GM23338 (cell line): ENCODE results near the gene BCL11B. TPM values are rescaled to one million over a fixed set of nuclear protein-coding genes. Genes with fewer than 3 reads are reported as not detected.

ENCODE experiments used
- ATAC-seq: fragments of 200-7000 bp; cut with Tn5 transposase; 3 replicates; pipeline ENCODE4 v1.9.1; 2020
- DNase-seq: peaks from one replicate; pipeline ENCODE4 v3.0.0-alpha.2; 2015; ENCODE audit warnings: low spot score
- H2AFZ ChIP-seq: fragments of 200-600 bp; sonication (generic); 2 replicates; pipeline ENCODE4 v1.8.0; 2016; ENCODE audit warnings: antibody characterized with exemption, mild to moderate bottlenecking, moderate library complexity
- H3F3A ChIP-seq: fragments of 200-600 bp; sonication (generic); replicated peaks from 2 replicates; pipeline ENCODE4 v1.8.0; 2017; ENCODE audit warnings: antibody characterized with exemption, mixed run types, low read depth
- H3K27ac ChIP-seq: fragments of 200-600 bp; sonication (generic); 2 replicates; pipeline ENCODE4 v1.6.1; 2016; ENCODE audit warnings: low read depth
- H3K27me3 ChIP-seq: fragments of 200-600 bp; sonication (generic); 2 replicates; pipeline ENCODE4 v1.8.0; 2016; ENCODE audit warnings: mild to moderate bottlenecking, mixed run types, moderate library complexity; ENCODE audit not compliant: insufficient read depth
- H3K36me3 ChIP-seq: fragments of 200-600 bp; sonication (generic); 2 replicates; pipeline ENCODE4 v1.8.0; 2016; ENCODE audit warnings: mild to moderate bottlenecking; ENCODE audit not compliant: insufficient read depth
- H3K4me1 ChIP-seq: fragments of 200-600 bp; sonication (generic); 2 replicates; pipeline ENCODE4 v1.8.0; 2016; ENCODE audit warnings: mild to moderate bottlenecking, moderate library complexity; ENCODE audit not compliant: insufficient read depth
- H3K4me2 ChIP-seq: fragments of 200-600 bp; sonication (generic); 2 replicates; pipeline ENCODE4 v1.7.1; 2017; ENCODE audit warnings: mixed run types
- H3K4me3 ChIP-seq: fragments of 200-600 bp; sonication (generic); 2 replicates; pipeline ENCODE4 v1.6.1; 2016; ENCODE audit warnings: mixed run types
- H3K79me2 ChIP-seq: fragments of 200-600 bp; sonication (generic); replicated peaks from 2 replicates; pipeline ENCODE4 v1.8.0; 2017; ENCODE audit warnings: mild to moderate bottlenecking; ENCODE audit not compliant: insufficient read depth
- H3K9me2 ChIP-seq: fragments of 200-600 bp; sonication (generic); 2 replicates; pipeline ENCODE4 v1.8.0; 2017; ENCODE audit not compliant: insufficient read depth
- H4K20me1 ChIP-seq: fragments of 200-600 bp; sonication (generic); replicated peaks from 2 replicates; pipeline ENCODE4 v1.8.0; 2017; ENCODE audit warnings: mild to moderate bottlenecking; ENCODE audit not compliant: insufficient read depth
- H3K27ac Mint-ChIP-seq: 2 replicates; pipeline ENCODE4 v1.8.0; 2020; ENCODE audit warnings: inconsistent platforms, mild to moderate bottlenecking, moderate library complexity, mixed read lengths
- H3K27me3 Mint-ChIP-seq: 3 replicates; pipeline ENCODE4 v1.8.0; 2022; ENCODE audit warnings: low read depth, mild to moderate bottlenecking, moderate library complexity, mixed read lengths, inconsistent platforms; ENCODE audit not compliant: insufficient read depth, poor library complexity
- H3K36me3 Mint-ChIP-seq: 3 replicates; pipeline ENCODE4 v1.8.0; 2021; ENCODE audit warnings: low read depth, mild to moderate bottlenecking, inconsistent platforms, moderate library complexity, mixed read lengths
- H3K4me1 Mint-ChIP-seq: 3 replicates; pipeline ENCODE4 v1.8.0; 2020; ENCODE audit warnings: mild to moderate bottlenecking, inconsistent platforms, mixed read lengths
- H3K4me3 Mint-ChIP-seq: 3 replicates; pipeline ENCODE4 v1.8.0; 2021; ENCODE audit warnings: moderate library complexity, mild to moderate bottlenecking, inconsistent platforms, mixed read lengths
- H3K9me3 Mint-ChIP-seq: 3 replicates; pipeline ENCODE4 v1.8.0; 2020; ENCODE audit warnings: moderate library complexity, mild to moderate bottlenecking, inconsistent platforms, mixed read lengths
- CREB1 ChIP-seq: fragments of 250-450 bp; sonication (Bioruptor Pico); IDR thresholded peaks from 2 replicates; pipeline ENCODE4 v1.5.0; 2020; ENCODE audit warnings: low read depth, mild to moderate bottlenecking, moderate library complexity
- CTCF ChIP-seq, 2 experiments: fragments of 200-600 bp in 1 of 2; sonication (generic) in 1 of 2; conservative IDR thresholded peaks; 2 replicates each; pipeline versions ENCODE4 v1.5.1 to v1.6.1; 2016 to 2017; ENCODE audit warnings: antibody characterized with exemption in 2 of 2, low read depth in 2 of 2, mild to moderate bottlenecking in 2 of 2, moderate library complexity in 1 of 2
- ETS1 ChIP-seq: IDR thresholded peaks from 2 replicates; pipeline ENCODE4 v1.6.1; 2016; ENCODE audit warnings: antibody characterized with exemption
- EZH2 ChIP-seq: fragments of 200-600 bp; sonication (generic); IDR thresholded peaks from one replicate; pipeline ENCODE4 v1.8.0; 2017; ENCODE audit warnings: antibody characterized with exemption, mild to moderate bottlenecking, low read depth; ENCODE audit not compliant: unreplicated experiment
- EZH2phosphoT487 ChIP-seq: fragments of 200-600 bp; sonication (generic); IDR thresholded peaks from one replicate; pipeline ENCODE4 v1.8.1; 2018; ENCODE audit warnings: antibody characterized with exemption; ENCODE audit not compliant: unreplicated experiment
- JUNB ChIP-seq: IDR thresholded peaks from one replicate; pipeline ENCODE4 v1.6.1; 2016; ENCODE audit warnings: antibody characterized with exemption; ENCODE audit not compliant: unreplicated experiment
- NANOG ChIP-seq: IDR thresholded peaks from 2 replicates; pipeline ENCODE4 v1.6.1; 2016; ENCODE audit warnings: antibody characterized with exemption, borderline replicate concordance
- POLR2AphosphoS5 ChIP-seq: IDR thresholded peaks from 2 replicates; pipeline ENCODE4 v1.6.1; 2016; ENCODE audit warnings: antibody characterized with exemption, low read depth
- REST ChIP-seq: IDR thresholded peaks from one replicate; pipeline ENCODE4 v1.6.1; 2018; ENCODE audit warnings: antibody characterized with exemption; ENCODE audit not compliant: unreplicated experiment
- STAT1 ChIP-seq: IDR thresholded peaks from one replicate; pipeline ENCODE4 v1.6.1; 2016; ENCODE audit warnings: antibody characterized with exemption; ENCODE audit not compliant: unreplicated experiment
- ZNF114 ChIP-seq: fragments of 250-450 bp; sonication (Bioruptor Pico); IDR thresholded peaks from 2 replicates; pipeline ENCODE4 v1.5.0; 2020; ENCODE audit warnings: mild to moderate bottlenecking, moderate library complexity
- ZNF331 ChIP-seq: fragments of 250-450 bp; sonication (Bioruptor Pico); IDR thresholded peaks from 2 replicates; pipeline ENCODE4 v1.5.0; 2020; ENCODE audit warnings: low read depth, mild to moderate bottlenecking, moderate library complexity
- ZNF462 ChIP-seq: fragments of 250-450 bp; sonication (Bioruptor Pico); IDR thresholded peaks from 2 replicates; pipeline ENCODE4 v1.5.0; 2020; ENCODE audit warnings: mild to moderate bottlenecking, moderate library complexity
- polyA plus RNA-seq: library from polyadenylated mRNA; unstranded; fragments of >200 nt; fragmentation: Nextera tagmentation; extraction: Ambion mirVana; gene quantifications from 2 replicates; pipeline ENCODE4 v1.2.1, GENCODE V29; 2016
- total RNA-seq: library from RNA; depleted of rRNA; stranded (reverse); fragments of >200 nt; shearing (Covaris generic); gene quantifications from 2 replicates; pipeline ENCODE4 v1.2.3, GENCODE V29; 2014

Gene BCL11B
- total and polyA plus RNA-seq, 2 experiments from 2014 or later = 2.4 to 6.7 TPM

- H4K20me1 ChIP-seq = no peaks in the 10 kb centered on the region; the same call in 1 of the 2 replicates
- Mint-ChIP-seq H3K27ac (peak overlapping the region; percentile 18; the same call in 1 of the 2 replicates), H3K9me3 (peaks cover 2% of the 10 kb centered on the region; the same call in 1 of the 3 replicates), H3K36me3 (no peaks in the 10 kb centered on the region; the same call in 2 of the 3 replicates), H3K4me3 (no peak overlapping the region), H3K4me1 (peaks cover 22% of the 10 kb centered on the region), H3K27me3 (peaks cover 15% of the 10 kb centered on the region)
- H3K4me2 ChIP-seq = no peak overlapping the region
- no peak overlapping the region for H2AFZ ChIP-seq
- H3K79me2 ChIP-seq = peaks cover 69% of the 10 kb centered on the region
- no peak for DNase-seq
- H3K4me3 ChIP-seq = no peak overlapping the region
- H3F3A ChIP-seq = no peaks in the 10 kb centered on the region
- no peak for ATAC-seq
- no peaks in the 10 kb centered on the region for H3K36me3 ChIP-seq
- H3K27ac ChIP-seq = no peak overlapping the region
- TF ChIP-seq EZH2 (no peak), ZNF114 (CRISPR knock-in tag) (no peak), ZNF331 (CRISPR knock-in tag) (no peak), POLR2AphosphoS5 (no peak), ETS1 (no peak), JUNB (no peak), ZNF462 (CRISPR knock-in tag) (no peak), NANOG (no peak), EZH2phosphoT487 (no peak), CREB1 (CRISPR knock-in tag) (no peak), CTCF (conservative IDR thresholded peaks at IDR 0.05; ENCODE audit: low read depth in 2 of 2) (no peak), STAT1 (no peak), REST (no peak)
- no peaks in the 10 kb centered on the region for H3K27me3 ChIP-seq
- no peaks in the 10 kb centered on the region for H3K4me1 ChIP-seq
- no peaks in the 10 kb centered on the region for H3K9me2 ChIP-seq
Measured at GRCh38 chr14:99207456-99207855, 64.5 kb downstream of the BCL11B start.
